ENCODE results near the gene ATP8A2.

ATP8A2 gene

DNA sequence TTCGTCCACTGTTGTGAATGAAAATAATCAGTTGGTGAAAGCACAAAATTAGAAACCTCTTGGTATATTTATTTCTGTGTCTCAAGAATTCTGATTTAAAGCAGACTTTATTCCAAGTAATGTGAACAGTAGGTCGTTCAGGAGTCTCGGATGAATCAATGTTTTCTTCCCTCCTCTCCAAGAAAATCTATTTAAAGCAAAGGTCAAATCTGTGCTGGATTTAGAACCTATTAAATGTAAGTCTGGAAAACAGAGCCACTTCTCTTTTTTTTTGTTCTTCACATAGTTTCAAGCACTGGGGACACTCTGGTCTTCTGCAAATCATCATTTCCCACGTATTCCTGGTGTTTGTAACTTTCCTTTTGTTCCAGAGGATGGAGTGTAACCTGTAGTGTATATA is 312.7 kb downstream of the ATP8A2 start:
- no peak for DNase-seq (ENCODE audit: low spot score)

DNA sequence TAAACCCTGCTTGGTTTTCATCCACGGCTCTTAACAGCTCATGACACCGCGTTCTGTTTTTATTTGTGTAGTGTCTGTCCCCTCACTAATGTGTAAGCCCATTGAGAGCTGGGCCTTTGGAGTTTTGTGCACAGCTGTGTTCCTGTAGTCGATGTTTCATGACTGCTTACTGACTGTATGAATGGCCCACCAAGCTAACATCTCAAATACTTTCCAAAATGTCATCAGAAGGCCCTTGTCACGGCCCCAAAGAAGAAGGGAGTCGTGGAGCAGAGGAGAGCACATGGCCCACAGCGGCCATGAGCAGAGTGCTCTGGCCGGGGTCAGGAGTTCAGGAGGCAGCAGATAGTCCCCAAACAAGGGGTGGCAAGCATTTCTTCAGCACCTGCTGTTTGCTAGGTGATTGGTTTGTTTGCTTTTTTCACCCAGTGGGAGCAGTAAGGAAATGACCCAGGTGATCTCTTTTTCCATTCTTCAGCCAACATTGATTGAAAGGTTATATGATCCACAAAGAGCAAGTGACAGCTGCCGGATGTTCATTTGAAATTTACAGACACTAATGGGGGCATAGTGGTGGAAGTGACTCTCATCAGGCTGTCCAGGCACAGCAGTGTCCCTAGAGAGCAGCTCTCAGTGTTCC is 315.2 kb downstream of the ATP8A2 start:
- no peak for DNase-seq (ENCODE audit: low spot score)

DNA sequence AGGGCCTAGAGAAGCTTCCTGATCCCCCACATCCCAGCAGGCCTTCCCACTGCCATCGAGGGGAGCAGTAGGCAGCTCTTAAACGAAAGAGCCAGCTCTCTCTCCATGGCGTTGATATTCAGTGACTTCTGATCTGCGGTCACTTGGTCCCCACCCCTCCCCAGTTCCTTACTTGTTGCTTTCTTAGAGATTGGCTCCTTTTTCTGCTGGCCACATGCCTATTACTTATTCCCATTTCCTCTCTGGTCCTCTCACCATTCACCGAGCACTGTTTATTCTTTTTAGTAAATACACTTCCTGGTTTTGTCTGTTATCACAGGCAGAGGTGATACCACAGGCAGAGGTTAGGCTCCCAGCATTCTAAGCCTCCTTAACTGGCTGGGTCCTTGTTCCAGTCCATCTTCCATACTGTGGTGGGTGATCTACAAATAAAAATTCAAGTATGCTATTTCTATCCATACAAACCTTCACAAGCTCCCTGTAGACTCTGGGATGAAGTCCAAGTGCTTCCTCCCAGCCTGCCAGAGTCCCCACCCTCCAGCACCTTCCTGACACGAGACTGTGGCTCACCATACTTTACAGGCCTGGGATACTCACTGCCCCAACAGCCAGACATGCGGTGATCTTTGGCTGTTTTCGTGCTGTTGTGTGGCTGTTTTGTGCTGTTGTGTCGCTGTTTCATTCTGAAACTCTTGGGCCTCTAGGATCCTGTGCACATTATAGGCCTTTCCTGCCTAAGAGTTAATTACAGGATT is 315.9 kb downstream of the ATP8A2 start:
- no peak for DNase-seq (ENCODE audit: low spot score)

DNA sequence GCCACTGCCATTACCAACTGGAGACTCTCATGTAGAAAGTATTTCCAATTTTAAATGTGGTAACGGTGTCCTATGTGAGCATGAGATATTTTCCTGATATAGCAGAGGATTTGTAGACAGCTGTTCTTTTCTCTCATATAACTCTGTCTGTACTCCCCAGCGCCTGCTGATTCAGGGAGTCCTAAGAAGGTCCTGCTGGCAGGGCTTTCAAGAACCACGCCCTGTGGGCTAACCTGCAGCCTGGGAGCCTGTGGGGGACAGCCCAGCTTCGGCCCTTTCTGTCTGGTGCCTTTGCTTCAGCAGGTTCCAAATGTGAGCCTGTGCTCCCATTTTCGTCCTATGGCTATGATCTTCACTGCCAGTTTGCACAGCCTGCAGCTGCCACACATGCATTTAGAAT is 316.8 kb downstream of the ATP8A2 start:
- no peak for DNase-seq (ENCODE audit: low spot score)

DNA sequence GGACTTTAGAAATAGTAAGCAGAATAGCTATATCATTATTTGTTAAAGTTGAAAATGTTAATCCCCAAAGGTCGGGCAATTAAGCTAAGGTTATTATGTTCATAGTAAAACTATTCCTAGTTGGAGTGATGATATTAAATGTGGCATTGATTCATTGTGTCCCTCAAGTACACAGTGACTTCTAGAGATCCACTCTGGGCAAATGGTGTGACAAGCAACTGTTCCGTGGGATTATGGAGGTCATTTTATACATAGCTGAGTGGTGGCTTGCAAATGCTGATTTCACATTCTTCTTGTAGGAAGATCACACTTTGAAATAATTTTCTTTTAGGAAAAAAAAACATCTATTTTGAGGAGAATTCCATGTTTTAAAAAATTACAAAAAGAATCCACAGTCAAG is 317.8 kb downstream of the ATP8A2 start:
- DNase-seq (ENCODE audit: low spot score) = no peak

DNA sequence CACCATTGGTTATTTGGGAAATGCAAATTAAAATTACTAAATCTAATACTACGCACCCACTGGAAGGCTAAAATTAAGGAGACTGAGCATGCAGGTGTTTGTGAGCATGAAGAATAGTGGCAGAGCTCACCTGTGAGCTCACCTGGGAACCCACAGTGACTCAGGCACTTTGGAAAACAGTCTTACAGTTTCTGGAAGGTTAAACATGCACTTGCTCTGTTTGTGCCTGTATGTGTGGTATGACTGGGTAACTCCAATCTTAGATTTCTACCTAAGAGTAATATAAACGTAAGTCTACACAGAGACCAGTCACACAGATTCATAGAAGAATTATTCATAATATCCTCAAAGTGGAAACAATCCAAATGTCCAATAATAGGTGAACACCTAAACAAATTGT is 318.8 kb downstream of the ATP8A2 start:
- DNase-seq (ENCODE audit: low spot score) = no peak

DNA sequence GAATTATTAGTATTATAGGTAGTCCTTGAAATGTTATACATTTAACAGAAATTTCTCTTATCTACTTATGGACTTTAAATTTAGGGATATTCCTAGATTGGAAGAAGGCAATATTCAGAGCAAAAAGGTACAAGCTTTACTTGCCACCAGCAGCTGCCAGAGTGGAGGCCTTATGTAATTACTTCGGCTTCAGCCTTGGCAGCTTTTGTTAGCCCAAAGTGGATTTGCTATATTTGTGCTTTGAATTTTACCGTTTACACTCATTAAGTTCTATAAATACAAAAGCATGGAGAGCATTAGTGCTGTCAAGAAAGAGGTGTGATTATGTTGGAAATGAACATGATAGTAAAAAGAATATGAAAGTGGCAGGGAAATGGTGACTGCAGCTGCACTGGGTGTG is 319.9 kb downstream of the ATP8A2 start:
- DNase-seq (ENCODE audit: low spot score) = no peak

DNA sequence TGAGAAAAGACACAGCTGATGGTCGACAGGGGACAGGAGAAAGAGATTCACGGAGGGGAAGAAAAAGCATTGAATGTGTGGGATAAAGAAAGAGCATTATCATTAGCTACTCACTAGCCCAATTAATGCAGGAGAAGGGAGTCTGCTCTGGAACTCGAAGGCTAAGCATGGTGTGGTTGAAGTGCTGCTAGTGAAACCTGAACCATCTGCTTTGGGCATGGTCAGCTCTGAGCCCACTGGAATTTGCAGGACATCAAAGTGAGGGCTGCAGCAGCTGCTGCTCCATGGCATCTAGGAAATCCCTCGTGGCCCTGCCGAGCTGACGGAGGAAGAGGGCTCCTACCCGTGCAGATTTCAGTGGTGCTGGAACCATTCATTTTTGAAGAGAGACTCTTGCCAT is 320.3 kb downstream of the ATP8A2 start:
- no peak for DNase-seq (ENCODE audit: low spot score)

DNA sequence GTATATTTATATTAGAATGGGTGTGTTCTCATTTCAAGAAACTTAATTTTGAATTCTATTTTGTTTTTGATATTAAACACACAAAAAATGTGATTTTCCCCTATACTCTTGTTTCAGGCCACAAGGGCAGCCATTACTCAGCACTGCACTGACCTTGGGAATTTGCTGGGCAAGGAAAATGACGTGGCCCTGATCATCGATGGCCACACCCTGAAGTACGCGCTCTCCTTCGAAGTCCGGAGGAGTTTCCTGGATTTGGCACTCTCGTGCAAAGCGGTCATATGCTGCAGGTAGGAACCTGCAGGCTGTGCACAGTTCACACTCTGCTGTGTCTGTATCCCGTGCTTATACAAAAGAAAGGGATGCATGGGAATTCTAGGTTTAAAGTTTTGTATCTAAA is 327.3 kb downstream of the ATP8A2 start:
- DNase-seq (ENCODE audit: low spot score) = no peak

DNA sequence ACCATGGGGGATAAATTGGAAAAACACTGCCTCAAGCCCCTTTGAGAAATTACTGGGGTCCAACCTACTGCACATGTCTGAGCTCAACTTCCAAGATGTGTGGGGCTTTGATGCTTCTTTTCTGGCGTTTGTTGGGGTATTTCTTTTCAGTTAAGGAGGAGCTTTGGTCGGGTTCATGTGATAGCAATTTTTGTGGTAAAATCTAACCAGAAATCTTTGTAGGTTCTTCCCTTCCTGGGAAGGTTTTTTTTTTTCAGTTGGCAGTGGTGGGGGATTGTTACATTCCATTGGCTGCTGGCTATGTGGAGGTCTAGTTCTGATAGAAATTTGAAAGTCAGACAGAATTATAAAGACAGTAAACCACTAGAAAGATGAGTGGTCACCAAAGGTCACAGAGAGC is 327.8 kb downstream of the ATP8A2 start:
- DNase-seq (ENCODE audit: low spot score) = no peak

DNA sequence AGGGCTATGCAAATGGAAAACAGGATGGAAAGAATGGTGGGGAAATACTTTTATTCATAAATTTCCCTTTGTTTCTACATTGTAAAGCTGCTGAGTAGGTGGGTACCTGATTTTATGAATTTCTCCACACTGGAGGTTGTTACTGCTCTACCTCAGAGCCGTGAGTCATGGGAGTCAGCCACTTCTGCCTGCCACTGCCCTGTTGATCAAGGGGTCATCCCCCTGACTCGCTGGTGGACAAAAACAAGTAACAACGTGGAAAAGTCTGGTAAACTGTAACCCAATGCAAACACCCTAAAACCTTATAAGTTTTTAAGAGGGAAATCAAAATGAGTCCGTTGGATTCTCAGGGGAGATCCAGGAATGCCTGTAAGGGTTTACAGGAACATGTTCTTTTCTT is 329.5 kb downstream of the ATP8A2 start:
- no peak for DNase-seq (ENCODE audit: low spot score)

DNA sequence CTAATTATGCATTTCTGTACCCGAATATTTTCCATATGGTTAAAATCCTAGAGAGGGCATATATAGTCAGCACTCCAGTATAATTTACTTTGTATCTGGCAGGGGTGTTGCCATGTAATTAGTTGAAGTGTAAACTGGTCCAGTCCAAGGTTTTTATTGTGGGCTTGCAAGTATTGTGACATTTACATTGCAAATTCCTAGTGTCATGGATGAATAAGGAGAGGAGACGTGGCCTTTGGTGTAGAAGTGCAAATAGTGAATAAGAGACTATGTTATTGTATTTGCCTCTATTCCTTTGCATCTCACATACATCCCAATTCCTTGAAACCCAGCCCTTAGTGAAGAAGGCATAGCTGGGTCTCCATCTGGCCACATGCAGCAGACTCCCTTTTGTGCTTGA is 330.6 kb downstream of the ATP8A2 start:
- no peak for DNase-seq (ENCODE audit: low spot score)

DNA sequence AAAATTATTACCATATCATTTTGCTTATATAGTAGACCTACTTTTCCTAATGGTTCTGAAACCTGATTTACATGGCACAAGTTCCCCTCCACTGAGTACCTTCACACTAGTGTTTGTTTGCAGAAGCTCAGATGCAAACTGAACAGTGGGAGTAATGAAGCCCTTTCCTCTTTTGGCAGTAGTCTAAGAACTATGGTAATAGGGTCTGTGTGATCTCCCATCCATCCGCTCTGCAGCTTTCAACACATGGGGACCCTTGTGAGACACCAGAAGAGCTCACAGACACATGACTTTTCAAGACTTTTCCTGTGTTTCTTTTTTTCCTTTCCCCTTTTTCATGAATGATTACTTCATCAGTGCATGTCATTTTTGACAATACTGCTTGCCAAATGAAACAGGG is 336.0 kb downstream of the ATP8A2 start:
- DNase-seq (ENCODE audit: low spot score) = no peak

DNA sequence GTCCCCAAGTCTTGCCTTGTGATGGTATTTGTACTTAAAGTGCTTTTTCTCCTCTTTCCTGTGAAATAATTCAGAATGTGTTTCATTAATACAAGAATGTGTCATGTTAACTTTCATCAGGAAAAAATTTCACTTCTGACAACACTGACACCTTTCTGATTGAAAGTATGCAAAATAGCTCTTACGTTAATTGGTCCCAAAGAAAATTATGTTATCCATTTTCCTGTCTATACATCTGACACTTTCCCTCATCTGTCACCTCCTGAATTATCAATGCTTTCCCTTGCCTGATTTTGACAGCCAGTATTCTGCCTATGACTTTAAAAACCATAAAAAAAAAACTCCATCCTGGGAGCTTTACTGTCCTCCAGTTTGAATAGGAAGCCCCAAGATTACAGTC is 336.5 kb downstream of the ATP8A2 start:
- no peak for DNase-seq (ENCODE audit: low spot score)

DNA sequence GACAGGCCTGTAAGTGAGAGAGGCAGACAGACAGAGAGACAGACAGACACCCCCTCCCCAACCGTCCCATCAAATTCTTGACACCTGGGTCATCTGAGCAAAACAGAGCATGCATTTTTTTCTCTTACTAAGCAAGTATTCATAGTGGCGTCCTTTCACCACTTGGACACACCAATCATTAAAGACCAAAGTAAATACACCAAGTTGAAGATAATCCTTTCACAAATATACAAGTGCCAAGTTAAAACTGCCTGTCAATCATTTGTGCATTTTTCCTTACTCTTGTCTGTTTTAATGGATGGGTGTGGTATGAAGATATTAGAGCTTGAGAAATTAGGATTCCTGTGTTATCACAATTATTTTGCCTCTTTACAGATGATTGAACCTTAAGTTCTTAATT is 337.3 kb downstream of the ATP8A2 start:
- DNase-seq (ENCODE audit: low spot score) = no peak

DNA sequence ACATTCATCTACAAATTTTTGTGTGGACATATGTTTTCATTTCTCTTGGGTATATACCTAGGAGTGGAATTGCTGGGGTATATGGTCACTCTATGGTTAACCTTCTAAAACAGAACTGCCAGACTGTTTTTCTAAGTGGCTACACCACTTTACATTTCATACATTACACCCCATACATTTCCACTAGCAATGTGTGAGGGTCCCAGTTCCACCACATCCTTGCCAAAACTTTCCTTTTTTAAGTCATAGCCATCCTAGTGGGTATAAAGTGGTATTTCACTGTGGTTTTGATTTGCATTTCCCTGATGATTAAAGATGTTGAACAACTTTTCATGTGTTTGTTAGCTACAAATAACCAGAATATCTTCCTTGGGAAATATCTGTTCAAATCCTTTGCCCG is 344.0 kb downstream of the ATP8A2 start:
- no peak for DNase-seq (ENCODE audit: low spot score)

DNA sequence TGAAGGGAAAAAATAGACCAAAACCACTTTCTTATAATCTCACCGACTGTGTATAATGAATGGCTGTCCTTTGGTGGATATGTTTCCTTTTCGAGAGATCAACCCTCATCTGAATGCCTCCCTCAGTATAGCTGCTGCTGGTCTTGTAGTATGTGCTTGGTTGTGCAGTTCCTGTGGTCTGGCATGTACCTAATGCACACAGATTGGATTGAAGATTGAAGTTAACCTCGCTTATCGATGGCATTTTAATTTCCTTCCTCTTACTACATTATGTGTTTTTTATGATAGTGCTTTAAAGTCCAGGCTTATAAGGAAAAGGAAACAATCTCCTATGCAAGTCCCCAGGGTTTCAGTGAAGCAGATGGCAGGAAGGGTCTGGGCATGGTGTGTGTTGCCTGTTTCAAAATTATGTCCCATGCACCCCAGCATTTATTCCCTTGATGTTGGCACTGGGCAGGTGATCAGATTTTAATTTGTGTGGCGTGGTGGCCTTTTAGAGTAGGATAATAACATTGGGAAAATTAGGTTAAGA is 346.0 kb downstream of the ATP8A2 start:
- no peak for DNase-seq (ENCODE audit: low spot score)

DNA sequence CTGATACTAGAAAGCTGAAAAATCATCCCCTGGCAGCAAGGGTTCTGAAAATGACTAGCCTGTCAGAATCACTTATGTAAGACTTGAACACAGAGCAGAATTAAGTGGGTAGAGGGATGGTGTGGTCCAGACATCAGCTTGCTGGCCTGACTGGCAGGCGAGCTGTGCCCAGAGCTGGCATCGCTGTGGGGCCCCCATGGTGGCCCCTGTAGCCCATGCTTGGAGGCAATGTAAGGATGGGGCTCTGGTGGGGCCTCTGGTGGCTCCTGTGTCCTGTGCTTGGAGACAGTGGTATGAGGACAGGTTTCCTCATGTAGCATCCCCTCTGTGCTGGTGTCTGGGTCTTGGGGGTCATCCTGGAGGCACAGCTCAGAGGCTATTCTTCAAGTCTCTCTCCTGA is 347.9 kb downstream of the ATP8A2 start:
- DNase-seq (ENCODE audit: low spot score) = no peak

DNA sequence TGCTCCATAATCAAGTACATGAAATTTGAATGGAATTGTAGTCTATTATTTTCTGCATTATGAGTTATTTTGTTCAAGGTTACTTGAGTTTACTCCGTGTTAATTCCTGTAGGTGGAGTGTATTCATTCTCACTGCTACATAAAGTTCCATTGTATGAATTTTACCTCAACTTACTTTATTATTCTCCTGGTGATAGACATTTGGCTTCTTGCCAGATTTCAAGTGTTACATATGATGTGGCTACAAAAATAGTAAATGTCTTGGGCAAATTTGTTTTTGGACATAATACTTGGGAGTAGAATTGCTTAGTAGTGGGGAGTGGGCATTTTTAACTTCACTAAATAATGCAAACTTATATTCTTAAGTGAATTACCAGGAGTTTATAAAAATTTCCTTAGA is 351.1 kb downstream of the ATP8A2 start:
- no peak for DNase-seq (ENCODE audit: low spot score)

DNA sequence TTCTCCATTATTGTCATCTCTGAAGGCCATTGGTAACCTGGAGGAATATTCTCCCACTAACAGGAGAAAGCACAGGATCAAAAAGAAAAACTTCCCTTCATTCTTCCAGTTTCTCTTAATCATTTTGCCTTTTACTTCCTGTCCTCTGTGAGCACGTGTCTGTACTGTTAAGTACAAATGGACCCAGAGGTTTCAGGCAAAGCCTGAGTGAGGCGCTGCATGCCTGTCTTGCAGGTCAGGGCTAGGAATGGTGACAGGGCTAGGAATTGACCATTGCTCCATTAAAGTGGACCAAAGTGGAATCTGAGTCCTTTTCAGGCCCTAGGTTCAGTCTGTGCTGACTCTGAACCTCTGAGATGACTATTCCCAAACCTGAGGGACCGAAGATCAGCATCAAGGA is 353.3 kb downstream of the ATP8A2 start:
- no peak for DNase-seq (ENCODE audit: low spot score)

DNA sequence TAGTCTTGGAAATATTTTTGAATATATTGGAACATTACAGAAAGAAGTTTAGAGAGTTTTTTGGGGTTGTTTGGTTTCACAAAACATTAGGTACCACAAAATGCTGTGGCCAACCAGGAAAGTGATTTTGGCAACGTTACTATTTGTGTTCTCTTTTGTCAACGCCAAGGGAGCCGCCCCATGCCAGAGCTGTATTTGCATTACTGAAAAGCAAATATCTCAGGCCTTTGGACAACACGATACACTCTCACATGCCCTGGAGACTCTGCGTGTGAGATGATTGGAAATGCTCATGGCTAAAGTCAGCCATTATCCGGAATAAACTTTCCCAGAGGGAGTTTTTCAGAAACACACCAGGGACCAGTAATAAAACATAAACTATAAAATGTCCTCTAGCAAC is 355.5 kb downstream of the ATP8A2 start:
- no peak for DNase-seq (ENCODE audit: low spot score)

DNA sequence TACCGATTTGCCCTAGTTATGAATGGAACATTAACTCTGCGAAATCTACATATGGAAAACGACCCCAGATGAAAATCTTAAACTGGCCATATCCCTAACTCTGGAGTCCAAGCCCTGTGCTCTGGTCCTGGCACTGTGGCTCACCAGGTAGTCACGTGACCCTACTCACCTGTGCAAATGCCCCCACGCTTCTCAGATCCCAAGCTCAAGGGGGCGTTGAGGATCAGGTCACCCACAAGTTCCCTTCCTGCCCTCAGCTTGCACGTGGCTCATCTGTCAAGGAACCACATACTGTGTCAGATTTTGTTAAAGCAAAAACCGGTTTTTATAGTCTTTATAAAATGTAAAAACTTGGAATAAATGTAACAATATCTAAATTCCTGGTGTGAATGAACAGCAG is 356.0 kb downstream of the ATP8A2 start:
- DNase-seq (ENCODE audit: low spot score) = no peak

DNA sequence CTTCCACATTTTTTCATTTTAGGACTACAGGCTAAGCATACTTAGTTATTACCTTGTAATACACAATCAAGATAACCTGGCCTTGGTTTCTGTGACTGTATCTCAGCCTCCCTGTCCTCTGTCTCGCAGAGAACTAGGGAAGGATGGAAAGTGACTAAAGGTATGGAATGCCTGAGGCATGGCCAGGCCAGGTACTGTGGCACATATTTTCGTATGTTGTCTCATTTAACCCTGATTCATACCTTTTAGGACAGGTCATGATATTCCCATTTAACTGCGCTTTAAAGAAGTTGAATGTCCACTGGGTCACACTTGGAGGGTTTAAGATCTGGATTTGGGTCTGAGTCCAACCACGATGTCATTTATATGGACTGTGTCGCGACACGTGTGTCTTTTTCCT is 357.4 kb downstream of the ATP8A2 start:
- no peak for DNase-seq (ENCODE audit: low spot score)

DNA sequence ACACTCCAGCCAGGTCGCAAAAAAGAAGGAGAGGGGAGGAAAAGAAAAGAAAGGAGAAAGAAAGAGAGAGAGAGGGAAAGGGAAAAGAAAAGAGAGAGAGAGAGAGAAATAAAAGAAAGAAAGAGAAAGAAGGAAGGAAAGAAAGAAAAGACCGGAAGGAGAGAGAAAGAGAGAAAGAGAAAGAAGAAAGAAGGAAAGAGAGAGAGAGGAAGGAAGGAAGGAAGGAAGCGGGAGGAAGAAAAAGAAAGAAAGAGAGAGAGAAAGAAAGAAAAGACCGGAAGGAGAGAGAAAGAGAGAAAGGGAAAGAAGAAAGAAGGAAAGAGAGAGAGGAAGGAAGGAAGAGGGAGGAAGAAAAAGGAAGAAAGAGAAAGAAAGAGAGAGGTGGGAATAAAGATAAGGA is 359.3 kb downstream of the ATP8A2 start:
- DNase-seq (ENCODE audit: low spot score) = no peak
